ENCODE data around the gene FADS6. TPM values are rescaled to one million over a fixed set of nuclear protein-coding genes. Genes with fewer than 3 reads are reported as not detected.

Gene FADS6
- total and polyA plus RNA-seq, 2 experiments from 2014 or later = 0.42 to 0.73 TPM

- Mint-ChIP-seq H3K27ac (no peak overlapping the region), H3K36me3 (ENCODE audit: low read depth) (no peaks in the 10 kb centered on the region), H3K27me3 (ENCODE audit: insufficient read depth, low read depth, poor library complexity) (peaks cover 11% of the 10 kb centered on the region), H3K9me3 (no peaks in the 10 kb centered on the region), H3K4me1 (peaks cover 12% of the 10 kb centered on the region), H3K4me3 (no peak overlapping the region)
- Histone ChIP-seq H3K4me1 (ENCODE audit: insufficient read depth) (peaks cover 6% of the 10 kb centered on the region; the same call in 1 of the 2 replicates), H3F3A (replicated peaks; ENCODE audit: low read depth) (no peaks in the 10 kb centered on the region), H3K4me3 (no peak overlapping the region), H3K79me2 (replicated peaks; ENCODE audit: insufficient read depth) (no peaks in the 10 kb centered on the region), H3K27ac (ENCODE audit: low read depth) (no peak overlapping the region), H3K27me3 (ENCODE audit: insufficient read depth) (no peaks in the 10 kb centered on the region), H3K36me3 (ENCODE audit: insufficient read depth) (no peaks in the 10 kb centered on the region), H2AFZ (no peak overlapping the region), H4K20me1 (replicated peaks; ENCODE audit: insufficient read depth) (no peaks in the 10 kb centered on the region), H3K9me2 (ENCODE audit: insufficient read depth) (no peaks in the 10 kb centered on the region), H3K4me2 (no peak overlapping the region)
- ATAC-seq = peak; percentile 33; the same call in 2 of the 3 replicates
- TF ChIP-seq JUNB (IDR thresholded peaks at IDR 0.05; ENCODE audit: unreplicated experiment) (no peak), REST (IDR thresholded peaks at IDR 0.05; ENCODE audit: unreplicated experiment) (no peak), EZH2phosphoT487 (IDR thresholded peaks at IDR 0.05; ENCODE audit: unreplicated experiment) (no peak)
- DNase-seq (ENCODE audit: low spot score) = no peak
These were observed 12.4 kb downstream of the FADS6 start for GRCh38 chr17:74881073-74881472.

DNA sequence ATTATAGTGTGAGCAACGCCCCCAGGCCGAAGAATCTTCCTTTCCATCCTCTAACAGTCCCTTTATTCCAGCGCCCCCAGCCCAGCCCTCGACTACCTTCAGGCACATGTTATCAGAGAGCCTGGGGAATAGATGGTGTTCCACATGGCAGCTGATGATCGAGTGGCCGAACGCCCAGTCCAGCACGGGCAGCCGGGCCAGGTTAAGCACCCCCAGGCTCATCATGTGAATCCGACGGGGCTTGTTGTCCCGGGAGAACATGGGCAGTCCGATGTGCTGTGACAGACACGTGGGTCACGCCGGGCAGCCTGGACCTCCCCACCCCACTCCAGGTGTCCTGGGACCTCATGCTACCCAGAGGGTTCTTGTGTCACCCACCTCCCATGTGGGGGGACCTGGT lies 14.1 kb downstream of the FADS6 start:
- Mint-ChIP-seq H3K27ac (no peak overlapping the region), H3K36me3 (ENCODE audit: low read depth) (no peaks in the 10 kb centered on the region), H3K9me3 (no peaks in the 10 kb centered on the region), H3K4me3 (no peak overlapping the region), H3K27me3 (ENCODE audit: insufficient read depth, low read depth, poor library complexity) (peaks cover 11% of the 10 kb centered on the region), H3K4me1 (peaks cover 13% of the 10 kb centered on the region)
- H3K4me3 ChIP-seq = no peak overlapping the region
- no peak for TF ChIP-seq ZNF331 (CRISPR knock-in tag; IDR thresholded peaks at IDR 0.05; ENCODE audit: low read depth)
- no peak for TF ChIP-seq EZH2phosphoT487 (IDR thresholded peaks at IDR 0.05; ENCODE audit: unreplicated experiment)
- TF ChIP-seq ZNF462 (CRISPR knock-in tag; IDR thresholded peaks at IDR 0.05) = no peak
- H3K27me3 ChIP-seq (ENCODE audit: insufficient read depth) = no peaks in the 10 kb centered on the region
- no peak for ATAC-seq
- H2AFZ ChIP-seq = no peak overlapping the region
- H3K27ac ChIP-seq (ENCODE audit: low read depth) = no peak overlapping the region
- H3K36me3 ChIP-seq (ENCODE audit: insufficient read depth) = no peaks in the 10 kb centered on the region
- H4K20me1 ChIP-seq (replicated peaks; ENCODE audit: insufficient read depth) = no peaks in the 10 kb centered on the region
- no peak for DNase-seq (ENCODE audit: low spot score)
- no peak overlapping the region for H3K4me2 ChIP-seq
- peaks cover 6% of the 10 kb centered on the region; the same call in 1 of the 2 replicates for H3K4me1 ChIP-seq (ENCODE audit: insufficient read depth)
- no peaks in the 10 kb centered on the region for H3K9me2 ChIP-seq (ENCODE audit: insufficient read depth)
- H3F3A ChIP-seq (replicated peaks; ENCODE audit: low read depth) = no peaks in the 10 kb centered on the region
- no peaks in the 10 kb centered on the region for H3K79me2 ChIP-seq (replicated peaks; ENCODE audit: insufficient read depth)

Data from GM23338 (cell line).